Heart right ventricle (tissue), 16 donors: ENCODE data around the gene KCNH6. TPM values are rescaled to one million over a fixed set of nuclear protein-coding genes. Genes with fewer than 3 reads are reported as not detected.

Source experiments
- ATAC-seq, 8 donors: fragments of 200-7000 bp; cut with Tn5 transposase; one replicate each; pipeline ENCODE4 v1.9.1; 2020; ENCODE audit warnings: mild to moderate bottlenecking in 8 of 8, moderate library complexity in 8 of 8, moderate number of reproducible peaks in 1 of 8
- DNase-seq, 2 donors: peaks; one replicate each; pipeline ENCODE4 v3.0.0-alpha.2; 2020
- H3K27ac ChIP-seq, 10 donors: fragments of 200-600 bp; sonication (generic) in 2 of 10; one replicate each; pipeline versions ENCODE4 v1.5.0 to v1.8.0; 2020 to 2022; ENCODE audit warnings: mild to moderate bottlenecking in 3 of 10
- H3K27me3 ChIP-seq, 7 donors: fragments of 200-600 bp; one replicate each; pipeline ENCODE4 v1.8.0; 2021 to 2022; ENCODE audit warnings: mild to moderate bottlenecking in 2 of 7
- H3K36me3 ChIP-seq, 9 donors: fragments of 200-600 bp; sonication (generic) in 1 of 9; one replicate each; pipeline versions ENCODE4 v1.5.0 to v1.8.0; 2020 to 2022; ENCODE audit warnings: mild to moderate bottlenecking in 2 of 9
- H3K4me1 ChIP-seq, 9 donors: fragments of 200-600 bp; sonication (generic) in 1 of 9; one replicate each; pipeline versions ENCODE4 v1.5.0 to v1.8.0; 2020 to 2022; ENCODE audit warnings: mild to moderate bottlenecking in 4 of 9
- H3K4me3 ChIP-seq, 10 donors: fragments of 200-600 bp; sonication (generic) in 2 of 10; one replicate each; pipeline versions ENCODE4 v1.5.0 to v1.8.0; 2020 to 2022; ENCODE audit warnings: mild to moderate bottlenecking in 7 of 10, moderate library complexity in 2 of 10
- H3K9me3 ChIP-seq, 11 donors: fragments of 200-600 bp in 10 of 11; sonication (generic) in 2 of 11; one replicate each; pipeline versions ENCODE4 v1.5.0 to v1.8.0; 2013 to 2022; ENCODE audit warnings: mild to moderate bottlenecking in 2 of 11, control low read depth in 1 of 11, moderate library complexity in 1 of 11
- CTCF ChIP-seq, 9 donors: fragments of 200-600 bp; sonication (generic) in 2 of 9; IDR thresholded peaks; one replicate each; pipeline versions ENCODE4 v1.5.0 to v1.8.0; 2021 to 2022; ENCODE audit warnings: antibody characterized with exemption in 9 of 9, mild to moderate bottlenecking in 5 of 9, moderate library complexity in 1 of 9
- WGBS, 2 donors: extraction: QIAGEN DNeasy Blood & Tissue Kit; methylation state at CpG; one replicate each; pipeline ENCODE4 v1.1.7; 2013; ENCODE audit warnings: inconsistent platforms in 1 of 2; 5-methylcytosine and 5-hydroxymethylcytosine counted together
- intact Hi-C, 10 donors: fragments of 100-400 bp; cut with DNase I; formaldehyde crosslinking; loops; one replicate each; pipeline versions ENCODE4 v1.11.1 to v1.14.2; 2022
- polyA plus RNA-seq, 2 donors: library from polyadenylated mRNA; stranded (reverse); fragments of 200-250 nt; gene quantifications; one replicate each; pipeline ENCODE4 v1.2.3, GENCODE V29; 2013
- total RNA-seq, 10 donors: library from RNA; stranded (reverse); fragmentation: NEBNext Ultra II Directional in 3 of 10; extraction: Animal tissue kit (Norgen Biotek cat#: 25700) in 3 of 10; gene quantifications; one replicate each; pipeline versions ENCODE4 v1.2.1 to v1.2.4, GENCODE V29; 2021 to 2023
- donor health status: Arrhythmogenic right ventricular cardiomyopathy.
- donor health status: ischemic (EF 13 %, LVEDD 7.1; RV severe dilation, severe dysfunction).
- donor health status: healthy with polysubstance abuse.
- donor health status: DM: no; HTN: yes; CAD: no.
- donor health status: DM: no; HTN: no; CAD: no.
- donor health status: ischemic (EF 25% LVEDD 6.9; RV normal size, moderate dysfunction).
- donor health status: ischemic (EF 25% LVEDD 5.7; RV mildly dilated, moderate dysfunction).
- donor health status: healthy.
- donor health status: DM: yes; HTN: yes; CAD: no.
- donor health status: Ischemic cardiomyopathy.
- donor health status: ischemic (EF 35%, LVEDD 5.7; RV mildly dilated, moderate dysfunction).
- donor health status: nonischemic (EF 11% LVEDD 7.7; RV severe dilation, severe dysfunction).
- donor health status: DM: yes; HTN: yes; CAD: no.
- donor health status: PGD.
- donor health status: ischemic (EF 29% LVEDD 5.4; RV normal size, mild dysfunction).
- donor health status: nonischemic (EF 23%, LVEDD 6.1; RV moderate dilation, normal function).

KCNH6 gene
- total and polyA plus RNA-seq, 12 donors, result 0.11 TPM; not detected in 11

- TF ChIP-seq CTCF (IDR thresholded peaks at IDR 0.05), result no peak
- Histone ChIP-seq H3K9me3 (no peaks in the 10 kb centered on the region), H3K4me3 (no peak overlapping the region), H3K36me3 (peaks cover 0 to under 1% (median 0%) of the 10 kb centered on the region in 9 donors), H3K4me1 (peaks cover 0 to 18% (median 0%) of the 10 kb centered on the region in 9 donors), H3K27me3 (no peaks in the 10 kb centered on the region), H3K27ac (no peak overlapping the region)
- no peak for DNase-seq
- ATAC-seq, result no peak
- intact Hi-C loops, result loop anchor here in 1 of 10 donors (10.0 kb wide), 1 partner anchor 329 kb away; no protein-coding TSS in a partner anchor
- WGBS, 2 donors, result 98% methylated on average over 2 of the region's 2 CpGs
These were observed 40.2 kb downstream of the KCNH6 start for GRCh38 chr17:63563339-63563738.

- TF ChIP-seq CTCF (IDR thresholded peaks at IDR 0.05), result no peak
- Histone ChIP-seq H3K36me3 (no peaks in the 10 kb centered on the region), H3K9me3 (no peaks in the 10 kb centered on the region), H3K27ac (no peak overlapping the region), H3K27me3 (no peaks in the 10 kb centered on the region), H3K4me1 (peaks cover 0 to 21% (median 0%) of the 10 kb centered on the region in 9 donors), H3K4me3 (no peak overlapping the region)
- no peak for DNase-seq
- no peak for ATAC-seq
- intact Hi-C loops, result loop anchor here in 1 of 10 donors (10.0 kb wide), 1 partner anchor 330 kb away; no protein-coding TSS in a partner anchor
- WGBS, 2 donors, result 95 to 98% methylated on average over 5 of the region's 5 CpGs
These were observed 41.4 kb downstream of the KCNH6 start for GRCh38 chr17:63564562-63564961.

GRCh38 chr17:63567229-63567628 lies 44.1 kb downstream of the KCNH6 start:
- 92 to 95% methylated on average over 1 of the region's 1 CpG for WGBS, 2 donors
- Histone ChIP-seq H3K4me1 (peaks cover 0 to 22% (median 5%) of the 10 kb centered on the region in 9 donors), H3K9me3 (no peaks in the 10 kb centered on the region), H3K36me3 (peaks cover 0 to 8% (median 0%) of the 10 kb centered on the region in 9 donors), H3K27ac (no peak overlapping the region), H3K4me3 (no peak overlapping the region), H3K27me3 (no peaks in the 10 kb centered on the region)
- intact Hi-C loops, result loop anchor here in 1 of 10 donors (10.0 kb wide), 1 partner anchor 332 kb away; no protein-coding TSS in a partner anchor
- DNase-seq (no peak), ATAC-seq (no peak)
- no peak for TF ChIP-seq CTCF (IDR thresholded peaks at IDR 0.05)

- Histone ChIP-seq H3K9me3 (no peaks in the 10 kb centered on the region), H3K4me3 (no peak overlapping the region), H3K27me3 (no peaks in the 10 kb centered on the region), H3K36me3 (peaks cover 0 to 8% (median 0%) of the 10 kb centered on the region in 9 donors), H3K4me1 (peaks cover 0 to 14% (median 5%) of the 10 kb centered on the region in 9 donors), H3K27ac (no peak overlapping the region)
- no peak for TF ChIP-seq CTCF (IDR thresholded peaks at IDR 0.05)
- ATAC-seq (no peak), DNase-seq (no peak)
- intact Hi-C loops, result loop anchor here in 1 of 10 donors (10.0 kb wide), 1 partner anchor 334 kb away; no protein-coding TSS in a partner anchor
- 69 to 74% methylated on average over 8 of the region's 8 CpGs for whole genome bisulfite sequencing, 2 donors
These were observed 45.4 kb downstream of the KCNH6 start for GRCh38 chr17:63568563-63568962.
